ENCODE measurements around the gene KMO.

The KMO gene

DNA sequence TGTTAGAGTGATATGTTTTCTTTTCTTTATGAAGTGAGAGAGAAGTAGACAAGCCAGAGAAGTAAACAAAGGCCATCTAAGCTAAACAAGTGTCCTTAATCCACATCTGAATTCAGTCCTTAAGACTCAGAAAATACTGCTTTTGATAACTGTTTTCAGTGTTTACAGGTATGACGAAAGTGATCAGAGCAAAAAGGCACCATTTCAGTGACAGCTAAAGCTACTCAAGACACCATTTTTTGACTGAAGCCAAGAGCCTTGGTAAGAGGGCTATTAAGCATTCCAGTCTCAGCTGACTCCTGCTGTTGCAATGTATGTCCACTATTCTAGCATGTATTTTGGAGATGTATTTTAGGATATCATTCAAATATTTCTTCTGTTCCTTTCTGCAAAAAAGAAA, 4.1 kb downstream of the KMO start:
- TF ChIP-seq, protein P1, sequence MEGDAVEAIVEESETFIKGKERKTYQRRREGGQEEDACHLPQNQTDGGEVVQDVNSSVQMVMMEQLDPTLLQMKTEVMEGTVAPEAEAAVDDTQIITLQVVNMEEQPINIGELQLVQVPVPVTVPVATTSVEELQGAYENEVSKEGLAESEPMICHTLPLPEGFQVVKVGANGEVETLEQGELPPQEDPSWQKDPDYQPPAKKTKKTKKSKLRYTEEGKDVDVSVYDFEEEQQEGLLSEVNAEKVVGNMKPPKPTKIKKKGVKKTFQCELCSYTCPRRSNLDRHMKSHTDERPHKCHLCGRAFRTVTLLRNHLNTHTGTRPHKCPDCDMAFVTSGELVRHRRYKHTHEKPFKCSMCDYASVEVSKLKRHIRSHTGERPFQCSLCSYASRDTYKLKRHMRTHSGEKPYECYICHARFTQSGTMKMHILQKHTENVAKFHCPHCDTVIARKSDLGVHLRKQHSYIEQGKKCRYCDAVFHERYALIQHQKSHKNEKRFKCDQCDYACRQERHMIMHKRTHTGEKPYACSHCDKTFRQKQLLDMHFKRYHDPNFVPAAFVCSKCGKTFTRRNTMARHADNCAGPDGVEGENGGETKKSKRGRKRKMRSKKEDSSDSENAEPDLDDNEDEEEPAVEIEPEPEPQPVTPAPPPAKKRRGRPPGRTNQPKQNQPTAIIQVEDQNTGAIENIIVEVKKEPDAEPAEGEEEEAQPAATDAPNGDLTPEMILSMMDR (IDR thresholded peaks at IDR 0.05; ENCODE audit: low read depth, low read length, missing control alignments): no peak
- H3K4me3 ChIP-seq (replicated peaks; ENCODE audit: low read depth, low read length): no peak overlapping the region
- DNase-seq (ENCODE audit: extremely low read depth, low read depth): no peak

DNA sequence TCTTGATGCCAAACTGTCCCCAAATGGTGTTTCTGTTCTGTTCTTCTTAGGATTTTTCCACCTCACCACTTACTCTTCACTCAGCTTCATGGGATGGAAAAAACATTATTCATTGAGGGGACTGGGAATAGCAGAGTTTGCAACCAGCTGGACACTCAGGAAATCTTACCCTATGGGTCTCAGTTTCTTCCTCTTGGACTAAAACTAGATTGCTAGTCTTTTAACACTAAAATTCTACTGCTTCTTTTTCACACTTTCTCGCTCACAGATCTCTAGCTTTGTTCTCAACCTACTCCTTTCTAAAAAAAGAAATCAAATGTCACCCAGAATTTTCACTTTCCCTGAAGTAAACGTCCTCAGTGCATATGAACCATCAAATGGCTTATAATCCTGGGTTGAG, 4.8 kb downstream of the KMO start:
- DNase-seq (ENCODE audit: extremely low read depth, low read depth): no peak
- no peak overlapping the region for H3K4me3 ChIP-seq (replicated peaks; ENCODE audit: low read depth, low read length)
- TF ChIP-seq, protein P1 (IDR thresholded peaks at IDR 0.05; ENCODE audit: low read depth, low read length, missing control alignments): no peak

DNA sequence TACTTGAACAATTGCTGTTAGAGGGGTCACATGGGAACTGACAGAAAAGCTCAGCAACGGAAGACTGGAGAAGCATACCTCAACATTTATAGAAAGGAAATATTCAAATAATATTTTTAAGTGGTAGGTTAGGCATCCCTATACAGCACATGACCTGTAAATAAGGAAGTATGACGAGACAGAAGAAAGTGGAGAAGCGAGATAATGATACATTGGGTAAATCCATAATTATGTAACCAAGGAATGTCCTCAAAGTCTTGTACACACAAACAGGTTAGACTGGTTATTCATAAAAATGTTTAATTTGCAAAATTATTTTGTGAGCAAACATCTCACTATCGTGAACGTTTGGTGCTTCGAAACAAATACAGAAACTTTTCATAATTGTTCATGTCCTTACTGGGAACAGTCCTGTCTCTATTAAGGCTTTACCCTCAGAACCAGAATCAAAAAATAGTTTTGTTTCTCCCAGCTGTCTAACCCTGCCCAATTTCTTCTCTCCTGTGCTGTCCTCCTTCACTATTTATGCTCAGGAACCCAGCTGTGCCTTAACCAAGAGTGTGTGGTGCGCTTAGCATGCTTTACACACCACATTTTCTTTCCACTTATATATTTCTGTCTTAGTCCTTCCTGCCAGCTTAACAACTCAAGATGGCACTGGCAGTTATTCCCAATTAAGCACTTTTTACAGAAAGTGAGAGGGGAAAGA, 10.2 kb downstream of the KMO start:
- no peak overlapping the region for H3K4me3 ChIP-seq (replicated peaks; ENCODE audit: low read depth, low read length)
- TF ChIP-seq, protein P1 (IDR thresholded peaks at IDR 0.05; ENCODE audit: low read depth, low read length, missing control alignments): no peak
- DNase-seq (ENCODE audit: extremely low read depth, low read depth): no peak

DNA sequence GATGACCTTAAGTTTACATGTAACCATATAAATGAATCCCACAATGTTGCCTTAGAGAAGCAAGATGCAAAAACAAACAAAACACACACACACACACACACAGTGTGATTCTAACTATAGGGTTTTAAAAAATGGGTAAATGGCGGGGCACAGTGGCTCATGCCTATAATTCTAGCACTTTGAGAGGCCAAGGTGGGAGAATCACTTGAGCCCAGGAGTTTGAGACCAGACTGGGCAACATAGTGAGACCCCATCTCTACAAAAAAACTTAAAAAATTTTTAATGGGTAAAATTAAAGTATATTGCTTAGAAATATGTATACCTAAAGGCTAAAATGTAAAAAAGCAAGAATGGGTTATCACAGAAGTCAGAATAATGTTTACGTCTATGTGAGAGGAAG, 15.8 kb downstream of the KMO start:
- no peak for DNase-seq (ENCODE audit: extremely low read depth, low read depth)
- H3K4me3 ChIP-seq (replicated peaks; ENCODE audit: low read depth, low read length): no peak overlapping the region
- TF ChIP-seq, protein P1 (IDR thresholded peaks at IDR 0.05; ENCODE audit: low read depth, low read length, missing control alignments): no peak

DNA sequence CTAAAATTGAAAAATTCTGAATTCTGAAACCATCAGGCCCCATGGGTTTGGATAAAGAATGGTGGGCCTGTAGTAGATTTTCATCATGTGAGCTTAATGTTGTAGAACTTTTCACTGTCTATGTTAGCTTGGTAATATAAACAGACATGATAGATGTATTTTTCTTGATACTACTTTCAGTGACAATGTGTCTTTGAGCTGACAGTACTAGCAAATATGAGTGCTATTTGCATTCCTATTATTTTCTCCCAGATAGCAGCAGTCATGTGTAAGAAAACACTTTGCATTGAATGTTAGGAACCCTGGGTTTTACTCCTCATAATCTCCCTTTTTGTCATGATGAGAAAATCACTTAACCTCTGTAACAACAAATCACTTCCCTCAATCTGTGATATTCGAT, 18.1 kb downstream of the KMO start:
- TF ChIP-seq, protein P1 (IDR thresholded peaks at IDR 0.05; ENCODE audit: low read depth, low read length, missing control alignments): no peak
- H3K4me3 ChIP-seq (replicated peaks; ENCODE audit: low read depth, low read length): no peak overlapping the region
- DNase-seq (ENCODE audit: extremely low read depth, low read depth): no peak

DNA sequence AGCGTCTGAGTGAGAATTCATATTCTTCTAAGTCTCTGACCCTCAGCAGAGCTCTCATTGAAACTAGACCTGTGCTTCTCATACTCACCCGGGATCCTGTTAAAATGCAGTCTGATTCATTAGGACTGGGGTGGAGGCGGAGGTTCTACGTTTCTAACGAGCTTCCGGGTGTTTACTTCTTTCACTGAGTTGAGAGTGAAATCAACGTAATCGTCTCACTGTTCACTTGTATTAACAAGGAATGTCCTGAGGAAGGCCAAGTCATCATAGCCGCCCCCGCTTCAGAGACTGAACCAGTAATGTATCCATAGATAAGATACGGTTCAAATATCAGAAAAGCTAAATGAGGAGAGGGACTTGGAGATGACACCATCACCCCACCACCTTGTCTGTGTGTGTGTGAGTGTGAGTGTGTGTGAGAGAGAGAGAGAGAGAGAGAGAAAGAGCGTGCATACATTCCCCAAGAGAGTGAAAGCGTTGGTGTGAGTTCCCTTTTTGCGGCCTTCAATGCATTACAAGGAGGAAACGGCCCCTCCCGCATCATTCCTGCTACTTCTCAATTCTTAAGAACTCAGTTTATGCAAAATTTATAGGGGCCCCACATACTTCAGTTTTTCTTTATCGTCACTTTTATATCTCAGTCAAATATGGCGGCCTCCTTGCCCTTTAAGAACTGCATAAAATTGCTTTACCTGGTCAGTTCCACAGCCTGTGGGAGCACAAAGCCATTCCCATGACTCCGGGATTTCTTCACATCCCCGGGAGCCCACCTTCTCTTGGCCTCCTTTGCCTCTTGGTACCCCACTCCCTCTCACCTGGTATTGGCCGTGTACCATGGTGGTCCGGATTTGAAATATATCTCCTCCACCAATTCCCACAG, 19.8 kb downstream of the KMO start:
- no peak overlapping the region for H3K4me3 ChIP-seq (replicated peaks; ENCODE audit: low read depth, low read length)
- TF ChIP-seq, protein P1 (IDR thresholded peaks at IDR 0.05; ENCODE audit: low read depth, low read length, missing control alignments): no peak
- no peak for DNase-seq (ENCODE audit: extremely low read depth, low read depth)
